Panc1 (cell line): Measurements from ENCODE around the gene RAPGEF1.

ENCODE experiments used
- POLR2AphosphoS5 ChIP-seq: IDR thresholded peaks from 2 replicates; pipeline ENCODE4 v1.6.1; 2012; ENCODE audit warnings: mild to moderate bottlenecking, low read depth, low read length, moderate library complexity
- TCF7L2 ChIP-seq: IDR thresholded peaks from 2 replicates; pipeline ENCODE4 v1.6.1; 2011; ENCODE audit warnings: mild to moderate bottlenecking, low read depth, low read length, inconsistent platforms
- TF ChIP-seq, protein P1 (sequence below): fragments of 450-650 bp; IDR thresholded peaks from 2 replicates; pipeline ENCODE4 v1.5.1; 2017; ENCODE audit warnings: mild to moderate bottlenecking

DNA sequence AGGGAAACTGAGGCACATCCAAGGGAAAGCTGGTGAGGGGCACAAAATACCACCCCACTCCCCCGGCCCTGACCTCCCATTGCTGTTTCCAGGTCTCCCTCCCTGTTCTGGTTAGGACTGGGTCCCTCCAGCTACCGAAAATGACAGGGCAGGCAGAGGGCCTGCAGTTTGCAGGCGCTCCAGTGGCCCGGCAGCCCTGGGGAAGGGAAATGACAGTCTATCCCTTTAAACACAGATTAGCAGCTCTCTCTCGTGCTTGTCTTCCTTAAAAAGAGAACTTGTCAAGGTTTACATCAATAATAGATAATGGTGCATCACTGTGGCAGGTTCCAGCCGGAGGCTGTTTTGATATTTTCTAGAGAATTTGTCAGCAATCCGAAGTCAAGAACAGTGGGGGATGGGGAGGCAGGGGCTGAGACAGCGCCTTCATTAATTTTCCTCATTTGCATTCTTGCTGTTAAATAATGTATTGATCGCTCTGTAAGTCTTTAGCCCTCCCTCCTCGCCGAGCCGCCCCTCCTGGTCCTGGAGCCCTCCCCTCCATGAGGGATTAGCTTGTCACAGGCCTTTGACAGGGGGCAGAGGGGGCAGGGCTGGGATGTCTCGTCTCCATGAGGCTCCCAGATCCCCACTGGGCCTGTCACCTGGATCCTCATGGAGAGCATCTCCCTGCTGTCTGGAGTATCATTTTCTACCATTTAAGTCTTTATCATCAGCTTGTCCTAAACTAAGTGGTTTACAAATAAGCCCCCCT is 45.0 kb upstream of the RAPGEF1 start:
- TF ChIP-seq TCF7L2 (no peak), POLR2AphosphoS5 (no peak)
- TF ChIP-seq, protein P1, sequence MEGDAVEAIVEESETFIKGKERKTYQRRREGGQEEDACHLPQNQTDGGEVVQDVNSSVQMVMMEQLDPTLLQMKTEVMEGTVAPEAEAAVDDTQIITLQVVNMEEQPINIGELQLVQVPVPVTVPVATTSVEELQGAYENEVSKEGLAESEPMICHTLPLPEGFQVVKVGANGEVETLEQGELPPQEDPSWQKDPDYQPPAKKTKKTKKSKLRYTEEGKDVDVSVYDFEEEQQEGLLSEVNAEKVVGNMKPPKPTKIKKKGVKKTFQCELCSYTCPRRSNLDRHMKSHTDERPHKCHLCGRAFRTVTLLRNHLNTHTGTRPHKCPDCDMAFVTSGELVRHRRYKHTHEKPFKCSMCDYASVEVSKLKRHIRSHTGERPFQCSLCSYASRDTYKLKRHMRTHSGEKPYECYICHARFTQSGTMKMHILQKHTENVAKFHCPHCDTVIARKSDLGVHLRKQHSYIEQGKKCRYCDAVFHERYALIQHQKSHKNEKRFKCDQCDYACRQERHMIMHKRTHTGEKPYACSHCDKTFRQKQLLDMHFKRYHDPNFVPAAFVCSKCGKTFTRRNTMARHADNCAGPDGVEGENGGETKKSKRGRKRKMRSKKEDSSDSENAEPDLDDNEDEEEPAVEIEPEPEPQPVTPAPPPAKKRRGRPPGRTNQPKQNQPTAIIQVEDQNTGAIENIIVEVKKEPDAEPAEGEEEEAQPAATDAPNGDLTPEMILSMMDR: no peak
